GM19035 (cell line): Measurements from ENCODE around the gene SPEM2.

ENCODE experiments used
- ATAC-seq: cut with Tn5 transposase; IDR thresholded peaks from one replicate; pipeline ENCODE4 v1.9.1; 2021; ENCODE audit not compliant: unreplicated experiment

The SPEM2 gene

DNA sequence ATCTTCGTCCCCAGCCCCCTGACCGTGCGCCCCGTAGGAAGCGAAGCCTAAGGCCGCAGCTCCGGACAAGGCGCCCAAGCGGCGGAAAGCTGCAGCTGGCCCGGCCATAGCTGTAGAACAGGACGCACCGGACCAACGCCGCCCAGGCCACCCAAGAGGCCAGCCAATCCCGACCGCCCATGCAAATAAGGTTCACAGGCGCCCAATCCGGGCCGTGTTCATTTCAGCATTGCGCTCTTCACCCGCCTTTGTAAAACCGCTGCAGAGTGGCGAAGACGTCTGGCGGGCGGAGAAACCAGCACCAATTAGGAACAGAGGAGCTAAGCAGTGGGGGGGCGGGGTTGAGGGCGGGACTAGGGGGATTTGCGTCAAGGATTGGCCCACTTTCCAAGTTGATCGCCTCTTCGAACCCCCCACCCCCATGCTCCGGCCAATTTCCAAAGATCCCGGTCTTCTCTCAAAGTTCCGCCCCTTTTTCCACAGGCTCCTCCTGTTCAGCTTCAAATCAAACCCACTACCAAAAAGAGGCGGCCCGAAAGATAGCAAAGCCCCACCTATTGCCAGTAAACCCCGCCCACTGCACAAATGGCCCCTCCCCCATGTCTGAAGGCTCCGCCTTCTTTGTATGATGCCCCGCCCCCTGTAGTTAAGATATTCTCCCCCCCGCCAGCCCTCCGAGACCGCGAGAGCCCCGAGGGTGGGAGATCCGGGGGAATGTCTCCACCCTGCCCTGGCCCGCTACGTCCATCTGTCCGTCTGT is 21.3 kb upstream of the SPEM2 start, which contains the start of gene TMEM256:
TMEM256 (minus strand) TSS at position 121 of the 760 bp plus-strand sequence; CDS start at position 108, 13 bp downstream.
- peak; percentile 94 for ATAC-seq

DNA sequence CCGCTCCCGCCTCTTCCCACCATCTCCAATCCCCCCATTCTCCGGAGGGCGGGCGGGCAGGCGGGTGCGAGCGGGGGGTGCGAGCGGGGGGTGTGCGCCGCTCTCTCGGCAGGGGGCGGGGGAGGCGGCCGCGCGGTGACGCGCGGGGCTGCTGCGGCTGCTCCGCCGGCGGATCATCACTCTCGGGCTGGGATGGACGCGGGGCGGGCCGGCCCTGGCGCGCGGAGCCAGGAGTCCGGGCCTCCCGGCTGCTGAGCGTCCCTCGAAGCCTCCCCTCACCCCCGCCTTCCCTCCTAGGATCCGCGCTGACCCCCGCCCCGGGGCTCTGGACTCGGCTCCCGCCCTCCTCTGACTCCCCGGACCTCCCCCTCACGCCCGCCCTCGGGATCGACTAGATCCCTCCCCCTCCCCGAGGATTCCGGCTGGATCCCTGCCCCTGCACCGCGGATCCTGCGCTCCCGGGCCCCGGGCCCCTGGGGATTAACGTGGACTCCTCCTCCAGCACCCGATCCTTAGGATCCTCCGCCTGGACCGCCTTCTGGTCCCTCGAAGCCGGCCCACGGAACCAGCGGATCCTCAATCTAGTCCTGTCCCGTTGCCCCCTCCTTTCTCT is 20.6 kb upstream of the SPEM2 start:
- ATAC-seq = peak; percentile 11

DNA sequence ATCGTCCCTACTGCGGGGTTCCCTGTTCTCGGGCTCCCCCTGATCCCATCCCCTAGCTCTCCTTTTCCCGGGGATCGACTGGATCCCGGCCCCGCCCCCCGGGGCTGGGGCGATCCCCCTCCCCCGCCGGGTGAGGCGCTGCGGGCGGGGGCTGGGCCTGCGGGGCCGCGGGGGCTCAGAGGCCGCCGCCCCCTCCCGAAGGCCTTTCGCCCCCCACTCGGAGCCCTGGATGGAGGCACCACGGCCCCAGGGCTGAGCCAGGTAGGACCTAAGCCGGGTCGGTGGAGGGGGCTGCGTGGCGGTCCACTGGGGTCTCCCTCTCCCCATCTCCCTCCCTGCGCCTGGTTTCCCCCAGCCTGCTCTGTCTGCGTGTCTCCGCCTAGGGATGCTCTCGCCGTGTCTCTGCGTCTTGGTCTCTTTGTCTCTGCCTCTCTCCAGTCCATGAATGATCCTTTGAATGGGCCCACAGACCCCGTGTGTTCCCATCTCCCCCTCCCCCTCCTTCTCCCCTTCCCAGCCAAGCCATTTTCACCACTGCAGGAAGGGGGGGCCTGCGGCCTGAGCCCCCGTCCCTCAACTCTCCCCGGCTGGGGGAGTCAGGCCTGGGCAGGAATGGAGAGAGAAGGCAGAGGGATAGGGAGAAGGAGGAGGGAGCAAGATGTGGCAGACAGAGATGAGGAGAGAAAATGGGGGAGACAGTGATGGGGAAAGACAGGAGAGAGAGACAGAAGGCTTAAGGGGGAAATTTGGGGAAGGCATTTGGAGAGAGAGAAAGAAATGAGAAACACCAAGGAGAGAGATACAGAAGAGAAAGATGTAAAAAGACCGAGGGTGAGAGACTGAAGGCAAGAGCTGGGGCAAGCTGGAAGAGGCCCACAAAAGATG is 19.8 kb upstream of the SPEM2 start:
- ATAC-seq = no peak

DNA sequence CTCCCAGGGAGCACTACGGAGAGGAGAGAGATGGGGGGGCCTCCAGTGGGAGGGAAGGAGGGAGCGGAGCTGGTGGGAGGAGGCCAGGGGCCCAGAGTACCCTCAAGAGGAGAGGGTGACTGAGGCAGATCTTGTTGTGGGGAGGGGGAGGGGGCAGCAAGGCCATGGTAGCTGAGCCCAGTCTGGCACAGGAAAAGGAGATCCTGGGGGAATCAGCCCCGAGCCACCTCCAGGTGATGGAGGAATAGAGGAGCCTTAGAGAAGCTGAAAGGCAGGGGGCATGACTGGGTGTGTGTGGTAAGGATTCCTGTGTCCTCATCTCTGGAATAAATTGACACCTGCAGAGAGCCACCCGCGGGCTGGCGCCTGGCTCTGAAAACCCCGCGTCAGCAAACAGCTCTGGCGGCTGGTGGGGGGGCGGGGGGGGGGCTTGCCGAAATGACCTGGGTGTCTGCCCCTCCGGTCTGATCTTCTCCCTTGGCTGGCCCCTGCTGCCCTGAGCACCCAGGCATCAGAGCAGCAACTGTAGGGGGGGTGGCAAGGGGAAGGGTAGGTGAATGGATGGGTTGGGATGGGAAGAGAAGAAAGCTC is 19.1 kb upstream of the SPEM2 start:
- ATAC-seq = no peak

DNA sequence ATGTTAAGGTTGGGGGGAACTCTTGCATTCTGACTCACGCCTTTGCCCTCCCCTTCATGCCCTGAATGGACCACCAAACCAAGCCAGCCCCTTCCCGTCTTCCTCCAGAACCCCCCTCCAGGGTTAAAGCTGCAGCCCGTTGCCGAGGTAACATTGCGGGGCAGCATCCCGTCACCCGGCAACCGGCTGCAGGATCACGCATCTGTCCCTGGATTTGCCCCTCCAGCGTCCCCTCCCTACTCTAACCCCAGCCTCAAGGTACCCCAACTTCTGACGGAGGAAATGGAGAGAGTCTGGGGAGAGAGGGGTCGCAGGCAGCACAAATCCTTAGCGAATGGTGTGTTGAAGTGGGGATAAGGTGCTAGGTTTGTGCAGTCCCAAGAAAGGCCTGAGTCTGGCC is 18.3 kb upstream of the SPEM2 start:
- no peak for ATAC-seq

DNA sequence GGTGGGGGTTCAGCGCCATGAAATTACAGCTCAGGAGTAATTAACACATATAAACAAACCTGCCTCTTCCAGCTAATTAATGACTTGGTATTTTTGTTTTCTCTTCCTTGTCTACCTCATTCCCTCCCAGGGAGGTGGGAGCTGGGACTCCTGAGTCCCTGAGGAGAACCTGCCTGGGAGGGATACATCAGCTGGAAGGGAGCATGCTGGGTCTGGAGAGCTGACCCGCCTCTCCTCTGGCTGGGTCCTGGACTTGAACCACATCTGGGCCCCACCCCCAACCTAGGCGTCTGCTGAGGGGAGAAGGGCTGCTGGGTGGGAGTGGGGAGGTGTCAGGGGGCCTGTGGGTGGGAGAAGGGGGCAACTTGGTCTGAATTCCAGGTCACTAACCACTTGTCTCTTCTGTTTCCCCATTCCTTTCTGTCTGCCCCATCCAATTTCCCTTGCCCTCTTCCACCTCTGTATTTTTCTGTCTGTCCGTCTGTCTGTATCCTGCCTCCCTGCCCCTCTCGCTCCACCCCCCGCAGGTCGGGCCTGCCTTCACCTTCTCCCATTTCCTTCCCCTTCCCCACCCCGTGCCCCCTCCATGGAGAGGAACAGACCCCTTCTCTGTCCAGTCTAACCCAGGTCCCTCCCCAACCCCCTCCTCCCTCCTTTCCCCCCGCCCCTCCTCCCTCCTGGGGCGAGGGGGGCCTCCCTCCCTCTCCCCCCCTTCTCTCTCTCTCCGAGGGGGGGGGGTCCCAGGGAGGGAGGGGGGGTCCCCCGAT is 17.7 kb upstream of the SPEM2 start, which contains the start of gene NLGN2:
NLGN2 (plus strand) TSS at position 361 of the 767 bp plus-strand sequence. CDS start 411 bp downstream, outside the sequence.
- ATAC-seq = no peak

DNA sequence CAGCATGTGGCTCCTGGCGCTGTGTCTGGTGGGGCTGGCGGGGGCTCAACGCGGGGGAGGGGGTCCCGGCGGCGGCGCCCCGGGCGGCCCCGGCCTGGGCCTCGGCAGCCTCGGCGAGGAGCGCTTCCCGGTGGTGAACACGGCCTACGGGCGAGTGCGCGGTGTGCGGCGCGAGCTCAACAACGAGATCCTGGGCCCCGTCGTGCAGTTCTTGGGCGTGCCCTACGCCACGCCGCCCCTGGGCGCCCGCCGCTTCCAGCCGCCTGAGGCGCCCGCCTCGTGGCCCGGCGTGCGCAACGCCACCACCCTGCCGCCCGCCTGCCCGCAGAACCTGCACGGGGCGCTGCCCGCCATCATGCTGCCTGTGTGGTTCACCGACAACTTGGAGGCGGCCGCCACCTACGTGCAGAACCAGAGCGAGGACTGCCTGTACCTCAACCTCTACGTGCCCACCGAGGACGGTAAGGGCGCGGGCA is 17.1 kb upstream of the SPEM2 start:
- ATAC-seq = no peak

DNA sequence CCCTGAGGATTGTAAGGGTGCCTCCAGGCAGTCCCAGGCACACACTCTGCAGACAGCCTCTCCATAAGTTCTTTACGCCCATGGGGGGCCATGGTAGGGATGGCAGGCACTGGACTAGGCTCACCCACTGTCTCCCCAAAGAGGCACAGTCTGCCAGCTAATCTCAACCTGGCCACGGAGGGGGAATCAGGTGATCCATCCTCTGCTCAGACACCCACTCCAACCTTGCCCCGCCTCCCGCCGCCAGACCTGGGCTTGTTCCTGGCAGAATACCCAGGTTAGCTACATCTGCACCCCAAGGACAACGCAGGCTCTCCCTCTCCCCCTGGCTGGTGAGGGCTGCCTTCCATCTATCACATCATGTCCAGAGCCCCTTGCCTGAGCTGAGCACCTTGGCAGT is 16.6 kb upstream of the SPEM2 start:
- ATAC-seq = no peak

DNA sequence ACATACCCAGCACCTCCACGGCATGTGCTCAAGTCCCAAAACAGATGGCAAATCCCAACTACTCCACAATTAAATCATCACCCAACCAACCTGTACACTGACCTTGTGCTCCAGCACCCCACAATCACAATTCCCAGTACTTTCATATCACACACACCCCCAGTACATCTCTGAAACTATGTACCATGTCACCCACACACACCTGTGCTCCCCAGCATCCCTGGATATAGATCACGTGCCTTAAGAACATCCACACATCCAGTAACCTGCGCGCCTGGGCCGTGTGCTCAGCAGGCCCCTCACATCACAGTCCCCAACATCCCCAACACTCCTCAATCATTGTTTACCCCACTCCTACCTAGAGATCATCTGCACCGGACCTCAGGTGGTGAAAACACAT is 15.7 kb upstream of the SPEM2 start:
- ATAC-seq = no peak

DNA sequence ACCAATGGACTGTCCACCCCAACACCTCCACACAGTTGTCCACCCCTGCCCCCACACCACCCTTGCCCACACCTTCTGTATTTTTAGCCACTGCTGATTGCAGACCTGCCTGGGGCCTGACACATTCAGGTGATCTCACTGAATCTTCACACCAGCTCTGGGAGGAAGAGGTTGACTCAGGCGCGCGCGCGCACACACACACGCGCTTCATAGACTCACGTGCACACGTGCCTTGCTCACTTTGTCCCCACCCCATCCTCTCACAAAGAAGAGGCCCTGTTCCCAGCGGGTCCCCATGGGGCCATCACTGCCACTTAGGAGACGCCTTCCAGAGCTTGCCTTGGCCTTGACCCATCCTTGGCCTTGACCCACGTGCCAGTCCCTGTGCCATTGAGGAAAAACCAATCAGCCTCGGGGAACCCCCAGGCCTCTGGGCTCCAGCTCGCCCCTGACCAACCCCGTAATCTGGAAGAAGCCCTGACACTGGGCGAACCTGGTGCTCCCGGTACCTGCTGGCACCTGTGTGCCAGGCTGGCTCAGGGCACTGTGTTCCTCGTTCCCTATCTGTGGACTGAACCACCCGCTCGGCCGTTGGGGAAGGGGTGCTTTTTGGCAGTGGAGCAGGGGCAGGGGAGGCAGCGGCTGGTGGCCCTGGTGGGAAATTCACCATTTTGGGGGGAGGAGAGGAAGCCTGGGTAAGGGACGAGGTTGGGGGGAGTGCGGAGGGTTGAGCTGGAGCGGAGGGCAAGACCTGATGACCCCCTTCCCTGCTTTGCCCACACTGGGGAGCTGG is 14.6 kb upstream of the SPEM2 start:
- ATAC-seq = no peak

DNA sequence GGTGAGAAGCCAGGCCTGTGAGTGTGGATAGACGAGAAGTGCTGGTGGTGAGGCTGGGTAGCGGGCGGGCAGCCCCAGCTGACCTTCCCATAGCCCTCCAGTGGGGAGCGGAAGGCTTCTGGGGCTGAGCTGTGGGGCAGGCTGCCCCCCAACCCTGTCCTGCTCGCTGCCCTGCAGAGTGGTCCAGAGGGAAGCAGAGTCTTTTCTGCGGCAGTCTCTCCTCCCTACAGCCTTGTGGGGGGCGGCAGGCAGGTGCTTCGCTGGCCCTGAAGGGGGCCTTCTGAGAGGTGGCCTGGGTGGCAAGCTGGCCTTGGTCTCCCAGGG is 14.0 kb upstream of the SPEM2 start:
- ATAC-seq = no peak

DNA sequence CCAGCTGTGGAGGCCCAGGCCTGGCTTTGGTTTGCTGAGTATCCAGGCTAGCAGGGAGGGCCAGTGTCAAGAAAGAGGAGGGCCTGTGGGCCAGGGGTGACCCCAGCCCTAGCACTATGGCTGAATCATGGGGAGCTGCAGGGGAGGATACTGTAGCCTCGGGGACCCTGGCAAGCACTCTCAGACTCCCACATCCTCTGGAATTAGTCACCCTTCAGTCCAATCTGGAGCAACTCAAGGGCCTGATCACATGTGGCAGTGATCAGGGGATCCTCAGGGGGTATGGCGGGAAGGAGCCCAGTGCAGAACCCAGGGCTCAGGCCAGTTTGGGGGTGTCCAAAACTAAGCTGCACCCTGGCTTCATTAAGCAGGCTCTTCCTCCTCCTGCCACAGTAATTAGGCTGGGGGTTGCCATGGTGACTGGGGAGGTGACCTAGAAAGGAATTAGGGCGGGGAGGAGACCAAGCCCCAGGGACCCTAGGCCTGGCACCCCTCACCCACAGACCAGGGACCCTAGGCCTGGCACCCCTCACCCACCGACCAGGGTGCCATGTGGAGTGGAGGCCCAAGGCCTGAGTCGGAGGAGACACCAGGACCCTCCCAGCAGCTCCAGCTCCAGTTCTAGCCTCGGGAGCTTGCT is 11.9 kb upstream of the SPEM2 start:
- ATAC-seq = no peak

DNA sequence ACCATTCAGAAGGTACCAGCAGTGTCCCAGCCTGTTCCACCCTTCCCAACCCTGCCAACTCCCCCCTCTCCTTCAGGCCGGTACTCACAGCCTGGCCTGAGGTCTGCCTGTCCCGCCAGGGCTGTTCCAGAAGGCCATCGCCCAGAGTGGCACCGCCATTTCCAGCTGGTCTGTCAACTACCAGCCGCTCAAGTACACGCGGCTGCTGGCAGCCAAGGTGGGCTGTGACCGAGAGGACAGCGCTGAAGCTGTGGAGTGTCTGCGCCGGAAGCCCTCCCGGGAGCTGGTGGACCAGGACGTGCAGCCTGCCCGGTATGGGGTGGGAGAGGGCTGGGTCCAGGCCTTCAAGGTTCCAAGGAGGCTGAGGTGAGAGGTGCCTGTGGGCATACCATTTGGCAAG is 10.6 kb upstream of the SPEM2 start:
- ATAC-seq = no peak

DNA sequence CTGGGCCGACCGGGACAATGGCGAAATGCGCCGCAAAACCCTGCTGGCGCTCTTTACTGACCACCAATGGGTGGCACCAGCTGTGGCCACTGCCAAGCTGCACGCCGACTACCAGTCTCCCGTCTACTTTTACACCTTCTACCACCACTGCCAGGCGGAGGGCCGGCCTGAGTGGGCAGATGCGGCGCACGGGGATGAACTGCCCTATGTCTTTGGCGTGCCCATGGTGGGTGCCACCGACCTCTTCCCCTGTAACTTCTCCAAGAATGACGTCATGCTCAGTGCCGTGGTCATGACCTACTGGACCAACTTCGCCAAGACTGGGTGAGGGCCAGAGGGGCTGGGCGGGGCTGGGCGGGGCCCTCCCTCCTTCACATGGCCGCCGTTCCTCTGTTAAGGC is 9.6 kb upstream of the SPEM2 start:
- no peak for ATAC-seq

DNA sequence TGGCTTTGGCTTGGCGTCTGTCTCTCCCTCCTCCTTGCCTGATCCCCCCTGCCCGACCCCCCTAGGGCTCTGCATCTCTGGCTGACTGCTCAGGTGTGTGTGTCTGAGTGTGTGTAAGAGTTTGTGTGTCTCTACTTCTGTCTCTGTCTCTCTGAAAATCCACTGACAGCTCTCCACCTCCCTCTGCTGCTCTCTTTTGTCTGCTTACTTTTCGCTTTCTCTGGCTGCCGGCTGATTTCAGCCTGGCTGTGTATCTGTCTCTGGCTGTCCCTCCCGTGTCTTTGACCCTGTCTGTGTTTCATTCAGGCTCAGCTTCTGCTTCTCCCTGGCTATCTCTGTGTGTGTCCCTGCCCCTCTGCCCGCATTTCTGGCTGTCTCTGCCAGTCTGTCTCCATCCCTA is 9.1 kb upstream of the SPEM2 start:
- no peak for ATAC-seq

DNA sequence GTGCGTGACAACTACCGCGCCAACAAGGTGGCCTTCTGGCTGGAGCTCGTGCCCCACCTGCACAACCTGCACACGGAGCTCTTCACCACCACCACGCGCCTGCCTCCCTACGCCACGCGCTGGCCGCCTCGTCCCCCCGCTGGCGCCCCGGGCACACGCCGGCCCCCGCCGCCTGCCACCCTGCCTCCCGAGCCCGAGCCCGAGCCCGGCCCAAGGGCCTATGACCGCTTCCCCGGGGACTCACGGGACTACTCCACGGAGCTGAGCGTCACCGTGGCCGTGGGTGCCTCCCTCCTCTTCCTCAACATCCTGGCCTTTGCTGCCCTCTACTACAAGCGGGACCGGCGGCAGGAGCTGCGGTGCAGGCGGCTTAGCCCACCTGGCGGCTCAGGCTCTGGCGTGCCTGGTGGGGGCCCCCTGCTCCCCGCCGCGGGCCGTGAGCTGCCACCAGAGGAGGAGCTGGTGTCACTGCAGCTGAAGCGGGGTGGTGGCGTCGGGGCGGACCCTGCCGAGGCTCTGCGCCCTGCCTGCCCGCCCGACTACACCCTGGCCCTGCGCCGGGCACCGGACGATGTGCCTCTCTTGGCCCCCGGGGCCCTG is 8.3 kb upstream of the SPEM2 start:
- ATAC-seq = no peak

DNA sequence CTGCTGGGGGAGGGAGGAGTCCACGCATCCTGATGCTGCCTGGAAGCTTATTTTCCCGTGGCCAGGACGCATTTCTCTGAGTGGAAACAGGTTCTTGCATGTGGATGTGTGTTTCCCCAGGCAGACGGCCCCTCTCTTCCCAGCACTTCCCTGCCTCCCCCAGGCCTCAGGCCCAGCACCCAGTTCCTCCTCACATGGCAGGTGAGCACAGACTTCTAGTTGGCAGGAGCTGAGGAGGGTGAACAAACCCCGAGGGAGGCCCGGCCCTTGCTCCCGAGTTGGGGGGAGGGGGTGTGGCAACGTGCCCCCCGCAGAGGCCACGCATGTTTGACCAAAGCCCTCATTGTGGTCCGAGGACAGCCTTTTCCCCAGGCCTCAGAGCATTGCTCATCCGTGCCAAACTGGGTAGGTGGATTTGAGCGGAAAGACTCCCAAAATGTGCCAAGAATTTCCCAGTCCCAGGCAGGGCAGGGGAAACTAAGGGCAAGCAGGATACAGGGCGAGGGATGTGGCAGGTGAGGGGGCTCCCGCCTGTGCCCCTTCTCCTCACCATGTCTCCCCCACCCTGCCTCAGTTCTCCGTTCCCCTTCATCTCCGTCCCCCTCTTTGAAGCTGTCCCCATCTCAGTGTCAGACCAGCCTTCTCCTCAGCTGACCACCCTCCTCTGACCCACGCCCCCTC is 6.8 kb upstream of the SPEM2 start:
- no peak for ATAC-seq
